SK-N-SH (cell line): ENCODE data around the gene DERA. TPM values are rescaled to one million over a fixed set of nuclear protein-coding genes. Genes with fewer than 3 reads are reported as not detected.

Experiments
- CTCF ChIA-PET: fragments of 300-600, 350-600 bp; formaldehyde crosslinking; extraction: SDS; loops from one replicate; lab custom pipeline; 2021; lab: Yijun Ruan, JAX
- POLR2A ChIA-PET: fragments of 350-600 bp; sonication (Branson Sonifier 250); formaldehyde crosslinking; extraction: SDS; loops from one replicate; lab custom pipeline; 2020; ENCODE audit warnings: antibody characterized with exemption, inconsistent platforms; lab: Yijun Ruan, JAX
- DNase-seq: peaks from one replicate; pipeline ENCODE4 v3.0.0; 2012
- H2AFZ ChIP-seq: fragments of 200-600 bp; sonication (generic); 2 replicates; pipeline ENCODE4 v1.8.1; 2016; ENCODE audit warnings: antibody characterized with exemption, mild to moderate bottlenecking, low read depth
- H3F3A ChIP-seq: fragments of 200-600 bp; sonication (generic); replicated peaks from 2 replicates; pipeline ENCODE3; 2016; ENCODE audit warnings: antibody characterized with exemption, mild to moderate bottlenecking; ENCODE audit not compliant: insufficient read depth
- H3K27ac ChIP-seq, 2 experiments: fragments of 200-500 bp in 1 of 2; fragments of 200-600 bp in 1 of 2; sonication (Bioruptor generic) in 1 of 2; sonication (generic), shearing (Covaris generic) in 1 of 2; 2 replicates each; pipeline versions ENCODE4 v1.5.1 to v1.6.1; 2014 to 2016; ENCODE audit warnings: low read depth in 2 of 2, inconsistent platforms in 1 of 2, low read length in 1 of 2, mild to moderate bottlenecking in 1 of 2, mixed read lengths in 1 of 2
- H3K27me3 ChIP-seq: fragments of 200-600 bp; sonication (generic), shearing (Covaris generic); 2 replicates; pipeline ENCODE4 v1.6.1; 2016; ENCODE audit warnings: mixed run types; ENCODE audit not compliant: insufficient read depth
- H3K36me3 ChIP-seq, 2 experiments: fragments of 200-500 bp in 1 of 2; fragments of 200-600 bp in 1 of 2; sonication (Bioruptor generic) in 1 of 2; sonication (generic) in 1 of 2; replicated peaks in 1 of 2; 2 replicates each; pipeline versions ENCODE3 to v1.5.1; 2014 to 2016; ENCODE audit warnings: low read length in 1 of 2, mild to moderate bottlenecking in 1 of 2; ENCODE audit not compliant: insufficient read depth in 2 of 2, control insufficient read depth in 1 of 2
- H3K4me1 ChIP-seq, 2 experiments: fragments of 200-500 bp in 1 of 2; fragments of 200-600 bp in 1 of 2; sonication (Bioruptor generic) in 1 of 2; sonication (generic), shearing (Covaris generic) in 1 of 2; 2 replicates each; pipeline versions ENCODE4 v1.5.1 to v1.6.1; 2014 to 2016; ENCODE audit warnings: low read depth in 1 of 2, low read length in 1 of 2, mixed run types in 1 of 2; ENCODE audit not compliant: insufficient read depth in 2 of 2, control insufficient read depth in 1 of 2
- H3K4me2 ChIP-seq: fragments of 200-600 bp; sonication (generic), shearing (Covaris generic); 2 replicates; pipeline ENCODE4 v1.6.1; 2017; ENCODE audit warnings: mixed run types
- H3K4me3 ChIP-seq, 2 experiments: fragments of 200-500 bp in 1 of 2; fragments of 200-600 bp in 1 of 2; sonication (Bioruptor generic) in 1 of 2; sonication (generic), shearing (Covaris generic) in 1 of 2; 2 replicates each; pipeline versions ENCODE4 v1.5.1 to v1.8.1; 2014 to 2016; ENCODE audit warnings: low read depth in 2 of 2, inconsistent platforms in 1 of 2, low read length in 1 of 2, mild to moderate bottlenecking in 1 of 2, mixed read lengths in 1 of 2, moderate library complexity in 1 of 2
- H3K79me2 ChIP-seq: fragments of 200-600 bp; sonication (generic); 2 replicates; pipeline ENCODE4 v1.8.1; 2017; ENCODE audit warnings: mild to moderate bottlenecking; ENCODE audit not compliant: insufficient read depth
- H3K9ac ChIP-seq: fragments of 200-600 bp; sonication (generic); 2 replicates; pipeline ENCODE4 v1.6.1; 2017; ENCODE audit warnings: mixed run types
- H3K9me2 ChIP-seq: fragments of 200-600 bp; sonication (generic); 2 replicates; pipeline ENCODE4 v1.6.1; 2017; ENCODE audit warnings: mixed run types
- H3K9me3 ChIP-seq: fragments of 200-600 bp; sonication (generic); 2 replicates; pipeline ENCODE4 v1.6.1; 2017; ENCODE audit warnings: mixed run types, mild to moderate bottlenecking, moderate library complexity
- H4K20me1 ChIP-seq: fragments of 200-600 bp; sonication (generic); 2 replicates; pipeline ENCODE4 v1.6.1; 2017; ENCODE audit warnings: mild to moderate bottlenecking, mixed run types; ENCODE audit not compliant: insufficient read depth
- CHD2 ChIP-seq: fragments of 150-350 bp; IDR thresholded peaks from 2 replicates; pipeline ENCODE4 v1.6.1; 2018; ENCODE audit warnings: low read length; ENCODE audit not compliant: partially characterized antibody
- EZH2phosphoT487 ChIP-seq: fragments of 200-600 bp; sonication (generic); IDR thresholded peaks from 2 replicates; pipeline ENCODE4 v1.6.1; 2017; ENCODE audit warnings: low read depth, mixed run types, mild to moderate bottlenecking, antibody characterized with exemption, moderate library complexity, borderline replicate concordance
- FOXM1 ChIP-seq: IDR thresholded peaks from 2 replicates; pipeline ENCODE4 v1.4.0; 2012; ENCODE audit warnings: low read depth, mild to moderate bottlenecking
- GABPA ChIP-seq: IDR thresholded peaks from 2 replicates; pipeline ENCODE4 v1.4.0; 2012; ENCODE audit warnings: low read depth, mild to moderate bottlenecking
- GATA2 ChIP-seq: sonication (generic); formaldehyde crosslinking; IDR thresholded peaks from 2 replicates; pipeline ENCODE4 v1.5.0; 2020; ENCODE audit warnings: mild to moderate bottlenecking, missing genetic modification reagents
- IRF3 ChIP-seq: fragments of 150-350 bp; IDR thresholded peaks from 2 replicates; pipeline ENCODE4 v1.6.1; 2016; ENCODE audit warnings: mild to moderate bottlenecking, low read depth, low read length
- MAX ChIP-seq: IDR thresholded peaks from 2 replicates; pipeline ENCODE4 v1.4.0; 2012; ENCODE audit warnings: low read depth
- MEF2A ChIP-seq: IDR thresholded peaks from 2 replicates; pipeline ENCODE4 v1.4.0; 2012; ENCODE audit warnings: low read depth, borderline replicate concordance
- MXI1 ChIP-seq: IDR thresholded peaks from 2 replicates; pipeline ENCODE4 v1.6.1; 2012; ENCODE audit warnings: mild to moderate bottlenecking, low read depth, low read length, improper control_type of control experiment
- NFIC ChIP-seq: IDR thresholded peaks from 2 replicates; pipeline ENCODE4 v1.4.0; 2012; ENCODE audit warnings: borderline replicate concordance
- NRF1 ChIP-seq: IDR thresholded peaks from 2 replicates; pipeline ENCODE4 v1.6.1; 2012; ENCODE audit warnings: low read depth, mild to moderate bottlenecking, low read length
- REST ChIP-seq: IDR thresholded peaks from 2 replicates; pipeline ENCODE4 v1.6.1; 2012; ENCODE audit warnings: mild to moderate bottlenecking, low read depth, low read length, moderate library complexity
- RFX5 ChIP-seq: IDR thresholded peaks from 2 replicates; pipeline ENCODE4 v1.6.1; 2012; ENCODE audit warnings: mild to moderate bottlenecking, improper control_type of control experiment, low read length
- RXRA ChIP-seq: IDR thresholded peaks from 2 replicates; pipeline ENCODE4 v1.4.0; 2012; ENCODE audit warnings: low read depth, mild to moderate bottlenecking, borderline replicate concordance
- SMC3 ChIP-seq: IDR thresholded peaks from 2 replicates; pipeline ENCODE4 v1.6.1; 2012; ENCODE audit warnings: low read depth, low read length, improper control_type of control experiment
- TEAD4 ChIP-seq: IDR thresholded peaks from 2 replicates; pipeline ENCODE4 v1.4.0; 2012; ENCODE audit warnings: mild to moderate bottlenecking, borderline replicate concordance; ENCODE audit not compliant: insufficient read depth
- USF1 ChIP-seq: IDR thresholded peaks from 2 replicates; pipeline ENCODE4 v1.4.0; 2012; ENCODE audit warnings: low read depth, borderline replicate concordance
- USF2 ChIP-seq: fragments of 150-350 bp; IDR thresholded peaks from 2 replicates; pipeline ENCODE4 v1.6.1; 2017; ENCODE audit warnings: antibody characterized with exemption, low read length, low read depth, borderline replicate concordance
- YY1 ChIP-seq: IDR thresholded peaks from 2 replicates; pipeline ENCODE4 v1.4.0; 2012; ENCODE audit warnings: low read depth, mild to moderate bottlenecking
- WGBS: methylation state at CpG from one replicate; pipeline ENCODE4 v1.1.6; 2017; ENCODE audit warnings: low lambda C conversion rate; 5-methylcytosine and 5-hydroxymethylcytosine counted together
- polyA plus RNA-seq, 3 experiments: library from polyadenylated mRNA; depleted of rRNA; stranded (reverse); fragments of >200 nt; gene quantifications; 2 replicates each; pipeline ENCODE4 v1.2.3, GENCODE V29; 2012

Gene DERA
- polyA plus RNA-seq, 1 of the 3 experiments (the other 2 are of a cell fraction) = 16.6 TPM

- 64% methylated on average over 1 of the region's 1 CpG for WGBS
- ChIA-PET POLR2A (no interaction called here), CTCF (interaction anchor here (1.1 to 1.6 kb wide), 2 partner anchors 30 to 307 kb away, joined by 3 to 4 read pairs; no protein-coding TSS in a partner anchor)
Measured at GRCh38 chr12:16046266-16046665, 135.1 kb downstream of the DERA start.

More at GRCh38 chr12:16046266-16046665, 135.1 kb downstream of the DERA start:
- H3F3A ChIP-seq = no peaks in the 10 kb centered on the region
- H2AFZ ChIP-seq = no peak overlapping the region
- H3K4me2 ChIP-seq = no peak overlapping the region
- 0 out of 2 replicates have a peak, but pooled peaks cover 7% of the 10 kb centered on the region for H3K9me3 ChIP-seq
- no peak overlapping the region for H3K27ac ChIP-seq
- H3K4me3 ChIP-seq = no peak overlapping the region
- TF ChIP-seq SMC3 = no peak
- no peak for TF ChIP-seq TEAD4
- TF ChIP-seq IRF3 = no peak
- TF ChIP-seq YY1 = no peak
- TF ChIP-seq REST = no peak
- TF ChIP-seq MEF2A = no peak
- no peak for TF ChIP-seq RXRA
- TF ChIP-seq USF1 = no peak
- no peak for TF ChIP-seq MAX
- no peak for TF ChIP-seq EZH2phosphoT487
- TF ChIP-seq USF2 = no peak
- TF ChIP-seq NFIC = no peak
- TF ChIP-seq GABPA = no peak
- TF ChIP-seq FOXM1 = no peak
- TF ChIP-seq GATA2 (CRISPR knock-in tag) = no peak
- no peak for TF ChIP-seq RFX5
- no peak for TF ChIP-seq NRF1
- TF ChIP-seq CHD2 = no peak
- TF ChIP-seq MXI1 = no peak
- H3K9me2 ChIP-seq = no peaks in the 10 kb centered on the region
- DNase-seq = no peak
- H3K4me1 ChIP-seq = no peaks in the 10 kb centered on the region
- H4K20me1 ChIP-seq = no peaks in the 10 kb centered on the region
- no peak overlapping the region for H3K9ac ChIP-seq
- H3K79me2 ChIP-seq = no peaks in the 10 kb centered on the region
- no peaks in the 10 kb centered on the region for H3K36me3 ChIP-seq
- H3K27me3 ChIP-seq = no peaks in the 10 kb centered on the region
